Neural progenitor cell (in vitro differentiated cells): ENCODE data around the gene ATP5F1E. TPM values are rescaled to one million over a fixed set of nuclear protein-coding genes. Genes with fewer than 3 reads are reported as not detected.

Experiments
- DNase-seq: peaks from one replicate; pipeline ENCODE4 v3.0.0-alpha.2; 2016; ENCODE audit warnings: low spot score
- H2AFZ ChIP-seq: fragments of 200-600 bp; sonication (generic); replicated peaks from 2 replicates; pipeline ENCODE4 v1.6.1; 2016; ENCODE audit warnings: antibody characterized with exemption
- H3F3A ChIP-seq: fragments of 200-600 bp; sonication (generic); 2 replicates; pipeline ENCODE4 v1.6.1; 2016; ENCODE audit warnings: antibody characterized with exemption, low read depth
- H3K27ac ChIP-seq: fragments of 200-600 bp; sonication (generic); 2 replicates; pipeline ENCODE4 v1.5.1; 2016; ENCODE audit warnings: mild to moderate bottlenecking
- H3K27me3 ChIP-seq: fragments of 200-600 bp; sonication (generic); 2 replicates; pipeline ENCODE4 v1.6.1; 2016; ENCODE audit warnings: mild to moderate bottlenecking, moderate library complexity
- H3K36me3 ChIP-seq: fragments of 200-600 bp; sonication (generic); 2 replicates; pipeline ENCODE4 v1.5.1; 2016
- H3K4me1 ChIP-seq: fragments of 200-600 bp; sonication (generic); 2 replicates; pipeline ENCODE4 v1.6.1; 2016; ENCODE audit warnings: mixed run types
- H3K4me2 ChIP-seq: fragments of 200-600 bp; sonication (generic); 2 replicates; pipeline ENCODE4 v1.6.1; 2016
- H3K4me3 ChIP-seq: fragments of 200-600 bp; sonication (generic); 2 replicates; pipeline ENCODE4 v1.5.1; 2016
- H3K79me2 ChIP-seq: fragments of 200-600 bp; sonication (generic); 2 replicates; pipeline ENCODE4 v1.6.1; 2016; ENCODE audit warnings: low read depth
- H3K9ac ChIP-seq: fragments of 200-600 bp; sonication (generic); 2 replicates; pipeline ENCODE4 v1.6.1; 2016
- H3K9me3 ChIP-seq: fragments of 200-600 bp; sonication (generic); 2 replicates; pipeline ENCODE4 v1.5.1; 2016; ENCODE audit warnings: low read depth
- H4K20me1 ChIP-seq: fragments of 200-600 bp; sonication (generic); 2 replicates; pipeline ENCODE4 v1.6.1; 2016; ENCODE audit warnings: low read depth
- H3K27ac Mint-ChIP-seq: 3 replicates; pipeline ENCODE4 v1.8.0; 2021; ENCODE audit warnings: mixed read lengths
- H3K27me3 Mint-ChIP-seq: 2 replicates; pipeline ENCODE4 v1.8.0; 2022; ENCODE audit warnings: low read depth, mild to moderate bottlenecking, inconsistent platforms, moderate library complexity, mixed read lengths; ENCODE audit not compliant: insufficient read depth
- H3K36me3 Mint-ChIP-seq: 3 replicates; pipeline ENCODE4 v1.8.0; 2021; ENCODE audit warnings: mixed read lengths
- H3K4me1 Mint-ChIP-seq: 3 replicates; pipeline ENCODE4 v1.8.0; 2021; ENCODE audit warnings: mixed read lengths
- H3K4me3 Mint-ChIP-seq: 3 replicates; pipeline ENCODE4 v1.8.0; 2021; ENCODE audit warnings: mild to moderate bottlenecking, moderate library complexity, mixed read lengths
- H3K9me3 Mint-ChIP-seq: 3 replicates; pipeline ENCODE4 v1.8.0; 2020; ENCODE audit warnings: mixed read lengths
- CTCF ChIP-seq: fragments of 200-600 bp; sonication (generic); IDR thresholded peaks from 2 replicates; pipeline ENCODE4 v1.5.1; 2017; ENCODE audit warnings: antibody characterized with exemption, mild to moderate bottlenecking
- EZH2 ChIP-seq: fragments of 200-600 bp; sonication (generic); IDR thresholded peaks from 2 replicates; pipeline ENCODE4 v1.6.1; 2017; ENCODE audit warnings: antibody characterized with exemption, mild to moderate bottlenecking, moderate library complexity
- EZH2phosphoT487 ChIP-seq: fragments of 200-600 bp; sonication (generic); IDR thresholded peaks from 2 replicates; pipeline ENCODE4 v1.6.1; 2017; ENCODE audit warnings: antibody characterized with exemption
- total RNA-seq: library from RNA; depleted of rRNA; stranded (reverse); fragments of >200 nt; gene quantifications from 2 replicates; pipeline ENCODE4 v1.2.3, GENCODE V29; 2015; ENCODE audit warnings: low replicate concordance

The ATP5F1E gene
- total RNA-seq, 1 donor from 2014 or later = 29.7 TPM

- no peaks in the 10 kb centered on the region for H3K27me3 ChIP-seq
- DNase-seq = no peak
- Mint-ChIP-seq H3K27ac (no peak overlapping the region), H3K4me3 (no peak overlapping the region), H3K4me1 (peaks cover 14% of the 10 kb centered on the region), H3K36me3 (peaks cover 4% of the 10 kb centered on the region), H3K9me3 (no peaks in the 10 kb centered on the region), H3K27me3 (peaks cover 4% of the 10 kb centered on the region)
- H4K20me1 ChIP-seq = no peaks in the 10 kb centered on the region
- no peaks in the 10 kb centered on the region for H3K4me1 ChIP-seq
- H3K9me3 ChIP-seq = no peaks in the 10 kb centered on the region
- no peak overlapping the region for H3K4me2 ChIP-seq
- no peak for TF ChIP-seq CTCF
- no peak for TF ChIP-seq EZH2phosphoT487
- TF ChIP-seq EZH2 = no peak
- H3K9ac ChIP-seq = no peak overlapping the region
- H3K36me3 ChIP-seq = no peaks in the 10 kb centered on the region
- no peak overlapping the region for H2AFZ ChIP-seq
- no peak overlapping the region for H3K4me3 ChIP-seq
- no peak overlapping the region for H3K27ac ChIP-seq
- no peaks in the 10 kb centered on the region for H3F3A ChIP-seq
- no peaks in the 10 kb centered on the region for H3K79me2 ChIP-seq
These were observed 15.2 kb downstream of the ATP5F1E start for GRCh38 chr20:59016795-59017492.

- Mint-ChIP-seq H3K27ac (no peak overlapping the region), H3K36me3 (peaks cover 4% of the 10 kb centered on the region), H3K4me3 (no peak overlapping the region), H3K27me3 (peaks cover 4% of the 10 kb centered on the region), H3K4me1 (peaks cover 17% of the 10 kb centered on the region), H3K9me3 (no peaks in the 10 kb centered on the region)
- Histone ChIP-seq H3K9ac (no peak overlapping the region), H3K79me2 (no peaks in the 10 kb centered on the region), H3K4me1 (peaks cover under 1% of the 10 kb centered on the region), H3K27ac (no peak overlapping the region), H3K36me3 (no peaks in the 10 kb centered on the region), H3K27me3 (no peaks in the 10 kb centered on the region), H4K20me1 (no peaks in the 10 kb centered on the region), H3K4me3 (no peak overlapping the region), H3F3A (no peaks in the 10 kb centered on the region), H3K9me3 (no peaks in the 10 kb centered on the region), H2AFZ (no peak overlapping the region), H3K4me2 (no peak overlapping the region)
- DNase-seq = no peak
- TF ChIP-seq EZH2phosphoT487 (no peak), CTCF (no peak)
These were observed 16.1 kb downstream of the ATP5F1E start for GRCh38 chr20:59015812-59016711.

- Histone ChIP-seq H4K20me1 (no peaks in the 10 kb centered on the region), H3K36me3 (no peaks in the 10 kb centered on the region), H2AFZ (no peak overlapping the region), H3F3A (no peaks in the 10 kb centered on the region), H3K4me3 (no peak overlapping the region), H3K79me2 (no peaks in the 10 kb centered on the region), H3K27ac (no peak overlapping the region), H3K9me3 (no peaks in the 10 kb centered on the region), H3K4me2 (no peak overlapping the region), H3K27me3 (no peaks in the 10 kb centered on the region), H3K9ac (no peak overlapping the region), H3K4me1 (peaks cover 7% of the 10 kb centered on the region)
- no peak for DNase-seq
- TF ChIP-seq EZH2 (no peak), EZH2phosphoT487 (no peak), CTCF (no peak)
- H3K4me1 Mint-ChIP-seq = peaks cover 18% of the 10 kb centered on the region
- peaks cover 4% of the 10 kb centered on the region for H3K27me3 Mint-ChIP-seq
- H3K9me3 Mint-ChIP-seq = no peaks in the 10 kb centered on the region
- no peak overlapping the region for H3K4me3 Mint-ChIP-seq
- no peak overlapping the region for H3K27ac Mint-ChIP-seq
- H3K36me3 Mint-ChIP-seq = peaks cover 3% of the 10 kb centered on the region
These were observed 16.7 kb downstream of the ATP5F1E start for GRCh38 chr20:59015411-59015810.
